ENCODE measurements around the gene DHRS3.

- TF ChIP-seq EZH2 (IDR thresholded peaks at IDR 0.05; ENCODE audit: borderline replicate concordance, insufficient read depth, low read depth, low read length, poor library complexity, severe bottlenecking) (no peak), CTCF (IDR thresholded peaks at IDR 0.05) (no peak)
These were observed 22.8 kb downstream of the DHRS3 start for GRCh38 chr1:12594966-12595756.

Data from B cell (primary cell).